ENCODE data around the gene CAPN13.

DNA sequence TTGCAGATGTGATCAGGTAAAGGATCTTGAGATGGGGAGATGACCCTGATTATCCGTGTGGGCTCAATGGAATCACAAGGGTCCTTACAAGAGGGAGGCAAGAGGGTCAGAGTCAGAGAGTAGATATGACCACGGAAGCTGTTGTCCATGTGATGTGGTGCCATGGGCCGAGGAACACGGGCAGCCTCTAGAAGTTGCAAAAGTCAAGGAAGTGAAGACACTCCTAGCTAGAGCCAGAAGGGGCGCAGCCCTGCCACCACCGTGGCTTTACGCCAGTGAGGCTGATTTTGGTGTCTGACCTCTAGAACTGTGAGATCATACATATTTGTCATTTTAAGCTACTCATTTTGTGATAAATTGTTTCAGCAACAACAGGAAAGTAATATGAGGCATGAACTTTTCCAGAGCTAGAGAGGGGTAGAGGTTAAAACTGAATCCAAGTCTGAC lies 114.4 kb downstream of the CAPN13 start:
- no peak for TF ChIP-seq CTCF (IDR thresholded peaks at IDR 0.05; ENCODE audit: borderline replicate concordance, extremely low read depth, low read length, poor library complexity, severe bottlenecking)
- no peak for TF ChIP-seq EZH2 (IDR thresholded peaks at IDR 0.05; ENCODE audit: borderline replicate concordance, low read depth, low read length, severe bottlenecking)
